HepG2 (cell line): Measurements from ENCODE around the gene CAPN15. TPM values are rescaled to one million over a fixed set of nuclear protein-coding genes. Genes with fewer than 3 reads are reported as not detected.

Experiments used
- EHMT2 ChIP-seq: fragments of 200-600 bp; sonication (generic); IDR thresholded peaks from 2 replicates; pipeline ENCODE4 v1.7.0; 2017; ENCODE audit warnings: antibody characterized with exemption, low read depth, low read length, borderline replicate concordance
- FOXO1 ChIP-seq: sonication (generic); formaldehyde crosslinking; IDR thresholded peaks from 2 replicates; pipeline ENCODE4 v1.4.0; 2020; ENCODE audit warnings: missing genetic modification reagents
- HMGXB4 ChIP-seq, 2 experiments: sonication (generic) in 1 of 2; formaldehyde crosslinking in 1 of 2; IDR thresholded peaks; 2 replicates each; pipeline versions ENCODE4 v1.4.0 to v1.6.1; 2018 to 2020; ENCODE audit warnings: missing genetic modification reagents in 2 of 2, borderline replicate concordance in 1 of 2, low read depth in 1 of 2, mild to moderate bottlenecking in 1 of 2, missing biosample characterization in 1 of 2
- NFIC ChIP-seq: IDR thresholded peaks from 2 replicates; pipeline ENCODE4 v1.6.1; 2012; ENCODE audit warnings: mild to moderate bottlenecking, low read length, inconsistent platforms
- NR3C1 ChIP-seq: sonication (generic); formaldehyde crosslinking; IDR thresholded peaks from 2 replicates; pipeline ENCODE4 v1.4.0; 2020; ENCODE audit warnings: missing genetic modification reagents
- POLR2A ChIP-seq, 2 experiments: IDR thresholded peaks; 2 replicates each; pipeline ENCODE4 v1.6.1; 2011; ENCODE audit warnings: low read depth in 2 of 2, low read length in 2 of 2, mild to moderate bottlenecking in 1 of 2, moderate library complexity in 1 of 2; ENCODE audit not compliant: insufficient read depth in 1 of 2
- PRDM15 ChIP-seq: sonication (generic); formaldehyde crosslinking; IDR thresholded peaks from 2 replicates; pipeline ENCODE4 v1.4.0; 2020; ENCODE audit warnings: missing genetic modification reagents
- RELA ChIP-seq: sonication (generic); formaldehyde crosslinking; IDR thresholded peaks from 2 replicates; pipeline ENCODE4 v1.4.0; 2020; ENCODE audit warnings: missing genetic modification reagents
- RFX3 ChIP-seq: IDR thresholded peaks from 2 replicates; pipeline ENCODE4 v1.6.1; 2016; ENCODE audit warnings: missing biosample characterization, missing genetic modification reagents
- RFX5 ChIP-seq: IDR thresholded peaks from 2 replicates; pipeline ENCODE4 v1.6.1; 2011; ENCODE audit warnings: low read depth, low read length, improper control_type of control experiment
- SAFB2 ChIP-seq: sonication (generic); formaldehyde crosslinking; IDR thresholded peaks from 2 replicates; pipeline ENCODE4 v1.5.1; 2020; ENCODE audit warnings: missing genetic modification reagents, low read depth, mild to moderate bottlenecking, borderline replicate concordance
- THRA ChIP-seq: sonication (generic); formaldehyde crosslinking; IDR thresholded peaks from 2 replicates; pipeline ENCODE4 v1.4.0; 2020; ENCODE audit warnings: missing genetic modification reagents, borderline replicate concordance
- ZNF367 ChIP-seq: sonication (generic); formaldehyde crosslinking; IDR thresholded peaks from 2 replicates; pipeline ENCODE4 v1.4.0; 2020; ENCODE audit warnings: missing genetic modification reagents, borderline replicate concordance
- ZNF569 ChIP-seq: sonication (generic); formaldehyde crosslinking; IDR thresholded peaks from 2 replicates; pipeline ENCODE4 v1.5.0; 2020; ENCODE audit warnings: mild to moderate bottlenecking, missing genetic modification reagents, moderate library complexity, borderline replicate concordance
- ZNF709 ChIP-seq: sonication (generic); formaldehyde crosslinking; IDR thresholded peaks from 2 replicates; pipeline ENCODE4 v1.5.0; 2020; ENCODE audit warnings: mild to moderate bottlenecking, missing genetic modification reagents
- ZNF746 ChIP-seq: sonication (generic); formaldehyde crosslinking; IDR thresholded peaks from 2 replicates; pipeline ENCODE4 v1.8.0; 2022; ENCODE audit warnings: mild to moderate bottlenecking, missing genetic modification reagents
- ZNF790 ChIP-seq: sonication (generic); formaldehyde crosslinking; IDR thresholded peaks from 2 replicates; pipeline ENCODE4 v1.8.0; 2022; ENCODE audit warnings: missing genetic modification reagents, mild to moderate bottlenecking, borderline replicate concordance
- ZNF839 ChIP-seq: sonication (generic); formaldehyde crosslinking; IDR thresholded peaks from 2 replicates; pipeline ENCODE4 v1.4.0; 2020; ENCODE audit warnings: missing genetic modification reagents, mild to moderate bottlenecking, borderline replicate concordance
- polyA plus RNA-seq, 8 experiments: library from polyadenylated mRNA; depleted of rRNA in 3 of 8; stranded (reverse) in 7 of 8; unstranded in 1 of 8; fragments of >200 nt; fragmentation: Illumina TruSeq in 4 of 8; extraction: Trizol in 4 of 8; gene quantifications; 2 replicates each; pipeline versions ENCODE4 v1.2.1 to v1.2.3, GENCODE V29; 2011 to 2016; ENCODE audit warnings: low read depth in 4 of 8, missing spikeins in 1 of 8, mixed read lengths in 1 of 8; ENCODE audit not compliant: insufficient read depth in 1 of 8
- total RNA-seq, 5 experiments: library from RNA; depleted of rRNA; stranded (reverse); fragments of >200 nt; fragmentation: Illumina TruSeq; extraction: Trizol; gene quantifications; 2 replicates each; pipeline ENCODE4 v1.2.3, GENCODE V29; 2016; ENCODE audit warnings: low read depth in 1 of 5

Gene CAPN15
- total and polyA plus RNA-seq, 2 of the 13 experiments (the other 11 are each of a cell fraction or from before 2014, with no cell fraction given), result 14.9 to 24.5 TPM

- TF ChIP-seq THRA (CRISPR knock-in tag), result peak; percentile 91; the same call in 1 of the 2 replicates
- TF ChIP-seq EHMT2, result no peak
- no peak for TF ChIP-seq RELA (CRISPR knock-in tag)
- TF ChIP-seq ZNF790 (CRISPR knock-in tag), result peak; percentile 32; the same call in 1 of the 2 replicates
- no peak; a peak in 1 of 4 replicates for TF ChIP-seq HMGXB4 (CRISPR knock-in tag; IDR thresholded peaks at IDR 0.05; ENCODE audit: borderline replicate concordance in 1 of 2, low read depth in 1 of 2)
- TF ChIP-seq ZNF367 (CRISPR knock-in tag), result no peak
- TF ChIP-seq PRDM15 (CRISPR knock-in tag), result no peak
- TF ChIP-seq RFX3, result no peak
- TF ChIP-seq POLR2A (IDR thresholded peaks at IDR 0.05; ENCODE audit: insufficient read depth in 1 of 2, low read depth in 2 of 2, low read length in 2 of 2), result peak; percentile 41 to 67; a peak in 3 of 4 replicates
- peak; percentile 69 for TF ChIP-seq ZNF709 (CRISPR knock-in tag)
- TF ChIP-seq SAFB2 (CRISPR knock-in tag), result no peak
- no peak for TF ChIP-seq ZNF569 (CRISPR knock-in tag)
- TF ChIP-seq ZNF746 (CRISPR knock-in tag), result no peak
- peak; percentile 3; the same call in 1 of the 2 replicates for TF ChIP-seq FOXO1
- no peak; the same call in 1 of the 2 replicates for TF ChIP-seq ZNF839 (CRISPR knock-in tag)
- no peak for TF ChIP-seq NR3C1 (CRISPR knock-in tag)
- no peak for TF ChIP-seq NFIC
- no peak for TF ChIP-seq RFX5
Measured at GRCh38 chr16:502179-502943, 25.2 kb upstream of the CAPN15 start (continued).
